Epithelial cell of esophagus (primary cell): Measurements from ENCODE around the gene ISYNA1.

Experiments
- DNase-seq: peaks from one replicate; pipeline ENCODE4 v3.0.0; 2010; ENCODE audit warnings: low read depth
- H3K4me3 ChIP-seq: 2 replicates; pipeline ENCODE4 v1.5.1; 2011; ENCODE audit warnings: mild to moderate bottlenecking, low read length, control low read depth
- CTCF ChIP-seq: IDR thresholded peaks from 2 replicates; pipeline ENCODE4 v1.5.1; 2011; ENCODE audit warnings: low read depth, mild to moderate bottlenecking, low read length, control low read depth, inconsistent platforms; ENCODE audit not compliant: insufficient read depth; ENCODE audit errors: missing control alignments

Gene ISYNA1

GRCh38 chr19:18467978-18468377 lies 30.0 kb upstream of the ISYNA1 start:
- TF ChIP-seq CTCF, result no peak
- DNase-seq, result no peak
- H3K4me3 ChIP-seq, result no peak overlapping the region

DNA sequence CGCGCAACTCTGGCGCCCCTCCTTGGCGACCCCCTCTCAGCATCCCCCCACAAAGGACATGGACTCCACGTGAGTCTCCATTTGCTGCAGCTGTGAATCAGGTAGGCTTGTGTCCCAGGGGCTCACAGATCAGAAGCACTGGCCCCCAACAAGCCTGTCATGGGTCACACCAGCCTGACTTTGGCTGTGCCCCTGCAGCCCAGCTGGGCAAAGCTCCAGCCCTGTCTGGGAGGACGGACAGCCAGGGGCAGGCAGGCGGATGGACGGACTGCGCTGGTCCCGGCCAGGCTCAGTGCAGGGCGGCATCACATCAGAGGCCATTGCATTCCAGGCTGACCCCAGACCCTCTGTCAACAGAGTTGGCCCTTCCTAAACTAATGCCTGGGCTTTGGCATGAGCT lies 28.4 kb upstream of the ISYNA1 start:
- no peak overlapping the region for H3K4me3 ChIP-seq
- DNase-seq, result no peak
- TF ChIP-seq CTCF, result no peak

- DNase-seq, result no peak
- no peak for TF ChIP-seq CTCF
- no peak overlapping the region for H3K4me3 ChIP-seq
Measured at GRCh38 chr19:18465964-18466339, 28.0 kb upstream of the ISYNA1 start.

DNA sequence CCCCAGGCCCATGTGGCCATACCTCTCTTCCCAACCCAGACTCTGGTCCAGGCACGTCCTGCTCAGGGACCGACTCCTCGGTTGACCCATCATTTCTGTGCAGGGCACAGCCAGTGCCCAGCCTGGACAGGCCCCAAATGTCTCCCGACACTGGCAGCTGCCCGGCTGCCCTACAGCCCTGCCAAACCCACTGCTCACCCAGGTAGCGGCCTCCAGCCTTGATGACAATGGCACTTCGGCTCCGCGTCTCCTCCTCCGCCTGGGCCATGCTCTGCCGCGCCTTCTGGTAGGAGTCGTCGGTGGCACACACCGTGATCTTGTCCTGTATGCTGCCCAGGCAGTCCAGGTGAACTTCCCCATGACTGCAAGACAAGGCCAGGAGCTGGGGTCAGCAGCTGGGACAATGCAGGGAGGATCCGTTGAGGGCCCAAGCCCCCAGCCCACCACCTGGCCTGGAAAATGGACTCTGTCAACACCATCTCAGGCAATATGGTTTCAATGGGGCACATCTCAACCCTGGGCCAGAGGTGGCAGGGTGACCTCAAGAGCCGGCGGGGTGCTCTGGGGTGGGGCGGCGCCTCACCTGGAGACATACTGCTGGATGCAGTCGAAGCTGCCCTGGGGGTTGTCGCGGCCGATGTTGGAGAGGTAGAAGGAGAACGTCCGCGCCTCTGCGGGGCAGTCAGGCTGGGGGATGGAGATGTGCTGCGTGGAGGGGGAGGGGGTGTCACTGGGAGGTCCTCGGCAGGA lies 27.5 kb upstream of the ISYNA1 start:
- DNase-seq, result no peak
- no peak overlapping the region for H3K4me3 ChIP-seq
- no peak for TF ChIP-seq CTCF

DNA sequence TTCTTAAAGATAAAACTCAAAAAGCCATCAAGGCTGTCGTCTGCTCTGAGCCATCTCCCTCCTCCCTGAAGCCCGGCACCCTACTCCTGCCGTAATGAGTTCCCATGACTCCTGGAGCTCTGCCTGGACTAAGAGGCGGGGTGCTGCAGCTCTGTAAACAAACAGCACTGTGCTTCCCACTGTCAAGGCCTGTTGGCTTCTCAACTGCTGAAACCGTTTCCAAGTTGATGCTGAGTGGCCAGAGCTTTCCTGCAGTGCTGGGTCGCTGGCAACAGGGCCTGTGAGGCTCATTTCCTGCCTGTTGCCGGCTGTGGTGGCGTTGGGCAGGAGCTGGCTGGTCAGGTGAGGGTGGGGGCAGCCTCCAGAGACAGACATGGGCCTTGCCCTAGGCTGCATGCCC lies 26.7 kb upstream of the ISYNA1 start:
- no peak for TF ChIP-seq CTCF
- DNase-seq, result peak; percentile 32
- no peak overlapping the region for H3K4me3 ChIP-seq

GRCh38 chr19:18461471-18461870 lies 23.5 kb upstream of the ISYNA1 start:
- no peak for DNase-seq
- no peak overlapping the region for H3K4me3 ChIP-seq
- no peak for TF ChIP-seq CTCF

DNA sequence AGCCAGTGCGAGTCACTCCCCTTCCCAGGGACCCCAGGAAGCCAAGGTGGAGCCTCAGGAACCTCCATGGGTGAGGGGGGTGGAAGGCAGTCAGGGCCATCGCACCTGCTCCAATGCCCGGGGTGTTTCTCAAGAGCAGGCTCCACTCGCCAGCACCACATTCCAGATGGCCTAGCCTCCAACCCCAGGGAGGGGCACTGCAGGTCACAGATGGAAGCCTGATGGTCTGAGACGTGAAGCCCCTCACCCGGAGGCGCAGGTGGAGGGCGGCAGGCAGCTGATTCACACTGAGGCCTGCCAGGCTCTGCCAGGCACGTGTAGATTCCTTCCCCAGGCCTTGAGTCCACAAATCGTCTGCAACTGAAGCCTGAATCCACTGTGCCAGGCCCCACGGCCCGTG lies 23.0 kb upstream of the ISYNA1 start:
- no peak overlapping the region for H3K4me3 ChIP-seq
- TF ChIP-seq CTCF, result no peak
- no peak for DNase-seq
